Tibial artery (tissue), 4 donors: ENCODE data around the gene SUSD2.
"Not testable (repeated sequence)": the region's sequence is repeated elsewhere in the genome, so short reads cannot be mapped to it uniquely, and the experiment has no call there.

ENCODE experiments used
- DNase-seq, 2 donors: peaks; one replicate each; pipeline ENCODE4 v3.0.0-alpha.2; 2019
- H3K27ac ChIP-seq, 2 donors: fragments of 200-600 bp; sonication (generic) in 1 of 2; 1 replicate in 1 of 2; 2 replicates in 1 of 2; pipeline ENCODE4 v1.5.1; 2018 to 2019; ENCODE audit warnings: mild to moderate bottlenecking in 1 of 2
- H3K27me3 ChIP-seq, 2 donors: fragments of 200-600 bp; sonication (generic) in 1 of 2; one replicate each; pipeline versions ENCODE4 v1.5.1 to v1.6.0; 2016 to 2019
- H3K36me3 ChIP-seq, 3 donors: fragments of 200-600 bp; sonication (generic) in 2 of 3; one replicate each; pipeline ENCODE4 v1.5.1; 2016 to 2019; ENCODE audit warnings: mild to moderate bottlenecking in 2 of 3
- H3K4me1 ChIP-seq, 4 donors: fragments of 200-600 bp; sonication (generic) in 2 of 4; 1 replicate in 3 of 4; 2 replicates in 1 of 4; pipeline ENCODE4 v1.5.1; 2016 to 2019
- H3K4me3 ChIP-seq, 2 donors: fragments of 200-600 bp; sonication (generic) in 1 of 2; 1 replicate in 1 of 2; 2 replicates in 1 of 2; pipeline ENCODE4 v1.5.1; 2018 to 2019; ENCODE audit warnings: mild to moderate bottlenecking in 2 of 2
- H3K9me3 ChIP-seq, 3 donors: fragments of 200-600 bp; sonication (generic) in 1 of 3; one replicate each; pipeline ENCODE4 v1.5.1; 2016 to 2019
- CTCF ChIP-seq, 2 experiments: fragments of 200-600 bp in 1 of 2; fragments of 450-650 bp in 1 of 2; IDR thresholded peaks; one replicate each; pipeline ENCODE4 v1.5.1; 2017 to 2019; ENCODE audit warnings: antibody characterized with exemption in 2 of 2, mild to moderate bottlenecking in 1 of 2, moderate library complexity in 1 of 2
- intact Hi-C: fragments of 100-400 bp; cut with DNase I; formaldehyde crosslinking; loops from one replicate; pipeline ENCODE4 v1.15.0; 2023; ENCODE audit warnings: low total_unique reads

SUSD2 gene

DNA sequence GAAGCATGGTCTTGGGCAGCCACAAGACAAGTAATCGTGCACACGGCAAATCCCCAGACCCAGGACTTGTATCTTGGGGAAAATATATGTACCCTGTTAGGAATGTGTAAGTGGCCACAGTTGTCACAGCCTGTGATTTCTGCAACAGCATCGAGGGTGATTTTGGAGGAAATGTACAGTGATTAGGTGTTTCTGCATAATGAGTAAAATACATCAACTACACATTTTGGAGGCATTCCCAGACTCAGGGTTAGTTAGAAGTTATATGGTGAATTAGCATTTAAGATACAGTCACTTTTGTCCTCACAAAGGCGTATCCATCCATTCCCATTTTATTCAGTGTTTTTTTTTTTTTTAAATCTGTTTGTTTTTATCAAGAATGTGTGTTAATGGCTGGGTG is 28.4 kb downstream of the SUSD2 start:
- no peaks in the 10 kb centered on the region for H3K36me3 ChIP-seq
- no peaks in the 10 kb centered on the region for H3K27me3 ChIP-seq
- H3K9me3 ChIP-seq: no peaks in the 10 kb centered on the region
- DNase-seq: no peak
- H3K4me3 ChIP-seq: no peak overlapping the region
- no peak overlapping the region for H3K27ac ChIP-seq
- intact Hi-C loops: loop anchor here (10.0 kb wide), 1 partner anchor 1675 kb away; no protein-coding TSS in a partner anchor
- no peak for TF ChIP-seq CTCF (IDR thresholded peaks at IDR 0.05)
- peaks cover 3 to 37% (median 26%) of the 10 kb centered on the region in 4 donors for H3K4me1 ChIP-seq

- not testable (repeated sequence) for DNase-seq, H3K36me3 ChIP-seq, H3K9me3 ChIP-seq, H3K27ac ChIP-seq, H3K27me3 ChIP-seq, H3K4me3 ChIP-seq
- peaks cover 3 to 37% (median 26%) of the 10 kb centered on the region in 4 donors for H3K4me1 ChIP-seq
- intact Hi-C loops: loop anchor here (10.0 kb wide), 1 partner anchor 1676 kb away; no protein-coding TSS in a partner anchor
Observed at GRCh38 chr22:24210409-24210808, 29.1 kb downstream of the SUSD2 start.

DNA sequence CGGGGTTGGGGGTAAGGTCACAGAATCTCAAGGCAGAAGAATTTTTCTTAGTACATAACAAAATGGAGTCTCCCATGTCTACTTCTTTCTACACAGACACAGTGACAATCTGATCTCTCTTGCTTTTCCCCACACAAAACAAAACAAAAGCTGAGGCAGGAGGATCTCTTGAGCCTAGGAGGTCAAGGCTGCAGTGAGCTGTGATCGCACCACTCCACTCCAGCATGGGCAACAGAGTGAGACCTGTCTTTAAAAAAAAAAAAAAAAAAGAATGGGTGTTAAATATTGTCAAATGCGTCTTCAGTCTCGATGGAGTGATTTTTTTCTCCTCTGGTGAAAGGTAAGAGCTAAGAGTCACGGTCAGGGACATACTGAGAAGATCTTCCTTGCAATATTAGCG is 30.4 kb downstream of the SUSD2 start:
- not testable (repeated sequence) for H3K9me3 ChIP-seq, H3K36me3 ChIP-seq, H3K27ac ChIP-seq, DNase-seq, H3K4me3 ChIP-seq, H3K27me3 ChIP-seq
- H3K4me1 ChIP-seq: peaks cover 0 to 24% (median 21%) of the 10 kb centered on the region in 4 donors
- intact Hi-C loops: loop anchor here (10.0 kb wide), 1 partner anchor 1677 kb away; no protein-coding TSS in a partner anchor

GRCh38 chr22:24213111-24213510 is 31.8 kb downstream of the SUSD2 start:
- intact Hi-C loops: loop anchor here (10.0 kb wide), 1 partner anchor 1678 kb away; no protein-coding TSS in a partner anchor

GRCh38 chr22:24214467-24215285 is 33.4 kb downstream of the SUSD2 start:
- intact Hi-C loops: loop anchor here (10.0 kb wide), 1 partner anchor 1680 kb away; no protein-coding TSS in a partner anchor
- no peak for DNase-seq
- peaks cover 0 to 7% (median 2%) of the 10 kb centered on the region in 3 donors for H3K36me3 ChIP-seq
- no peak overlapping the region for H3K27ac ChIP-seq
- H3K4me1 ChIP-seq: no peaks in the 10 kb centered on the region
- TF ChIP-seq CTCF (IDR thresholded peaks at IDR 0.05): no peak
- no peak overlapping the region for H3K4me3 ChIP-seq
- H3K9me3 ChIP-seq: no peaks in the 10 kb centered on the region
- no peaks in the 10 kb centered on the region for H3K27me3 ChIP-seq

More at GRCh38 chr22:24213111-24213510, 31.8 kb downstream of the SUSD2 start:
- H3K9me3 ChIP-seq, H3K27ac ChIP-seq, H3K36me3 ChIP-seq, DNase-seq, H3K4me3 ChIP-seq, H3K27me3 ChIP-seq: not testable (repeated sequence)
- H3K4me1 ChIP-seq: peaks cover 0 to 12% (median 9%) of the 10 kb centered on the region in 4 donors

DNA sequence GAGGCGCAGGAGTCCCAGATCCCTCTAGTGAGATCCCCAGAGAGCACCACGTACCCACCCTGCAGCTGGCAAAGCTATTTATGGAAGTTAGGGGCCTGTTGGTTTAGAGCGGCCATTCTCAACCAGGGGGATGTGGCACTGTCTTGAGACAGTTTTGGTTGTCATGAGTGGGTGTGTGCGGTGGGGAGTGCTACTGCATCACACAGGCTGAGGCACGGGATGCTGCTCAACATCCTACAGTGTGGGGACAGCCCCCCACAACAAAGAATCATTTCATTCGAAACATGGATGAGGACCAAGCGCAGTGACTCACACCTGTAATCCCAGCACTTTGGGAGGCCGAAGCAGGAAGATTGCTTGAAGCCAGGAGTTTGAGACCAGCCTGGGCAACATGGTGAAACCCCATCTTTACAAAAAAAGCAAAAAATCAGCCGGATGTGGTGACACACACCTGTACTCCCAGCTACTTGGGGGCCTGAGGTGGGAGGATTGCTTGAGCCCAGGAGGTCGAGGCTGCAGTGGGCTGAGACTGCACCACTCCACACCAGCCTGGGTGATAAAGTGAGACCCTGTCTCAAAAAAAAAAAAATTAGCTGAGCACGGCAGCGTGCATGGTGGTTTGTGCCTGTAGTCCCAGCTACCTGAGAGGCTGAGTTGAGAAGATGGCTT is 35.4 kb downstream of the SUSD2 start:
- Histone ChIP-seq H3K27ac (no peak overlapping the region), H3K4me3 (no peak overlapping the region), H3K36me3 (peaks cover 0 to 16% (median 13%) of the 10 kb centered on the region in 3 donors), H3K9me3 (no peaks in the 10 kb centered on the region), H3K4me1 (no peaks in the 10 kb centered on the region), H3K27me3 (no peaks in the 10 kb centered on the region)
- no peak for TF ChIP-seq CTCF (IDR thresholded peaks at IDR 0.05)
- no peak for DNase-seq
- intact Hi-C loops: loop anchor here (10.0 kb wide), 1 partner anchor 1682 kb away; no protein-coding TSS in a partner anchor

- H3K9me3 ChIP-seq: no peaks in the 10 kb centered on the region
- H3K27ac ChIP-seq: no peak overlapping the region
- intact Hi-C loops: loop anchor here (10.0 kb wide), 1 partner anchor 1683 kb away; no protein-coding TSS in a partner anchor
- no peak for DNase-seq
- no peaks in the 10 kb centered on the region for H3K27me3 ChIP-seq
- H3K36me3 ChIP-seq: peaks cover 0 to 16% (median 13%) of the 10 kb centered on the region in 3 donors
- H3K4me1 ChIP-seq: no peaks in the 10 kb centered on the region
- H3K4me3 ChIP-seq: no peak overlapping the region
- TF ChIP-seq CTCF (IDR thresholded peaks at IDR 0.05): no peak
Observed at GRCh38 chr22:24217384-24217783, 36.1 kb downstream of the SUSD2 start.
